NCI-H146 treated with DMSO at 0.1 percent for 48 hours (cell line): Measurements from ENCODE around the gene KCNK16.

Experiments used
- DNase-seq: peaks from one replicate; lab custom pipeline; 2025; ENCODE audit not compliant: unreplicated experiment; lab: John Stamatoyannopoulos, UW

KCNK16 gene

GRCh38 chr6:39322306-39322850 lies at the start of gene KCNK16:
Gene KCNK16, minus strand, starts transcription at chr6:39322702. Its CDS starts 162 bp downstream, at chr6:39322540.
- peak; percentile 86 for DNase-seq

GRCh38 chr6:39370390-39370789 lies 47.9 kb upstream of the KCNK16 start:
- no peak for DNase-seq

- no peak for DNase-seq
Measured at GRCh38 chr6:39369987-39370386, 47.5 kb upstream of the KCNK16 start.

GRCh38 chr6:39367700-39368099 lies 45.2 kb upstream of the KCNK16 start:
- no peak for DNase-seq

- DNase-seq = no peak
Measured at GRCh38 chr6:39366931-39367618, 44.6 kb upstream of the KCNK16 start.

- no peak for DNase-seq
Measured at GRCh38 chr6:39365281-39366074, 43.0 kb upstream of the KCNK16 start.

- DNase-seq = no peak
Measured at GRCh38 chr6:39363280-39363679, 40.8 kb upstream of the KCNK16 start.

- peak; percentile 42 for DNase-seq
Measured at GRCh38 chr6:39362487-39362865, 40.0 kb upstream of the KCNK16 start.

- peak; percentile 89 for DNase-seq
Measured at GRCh38 chr6:39361657-39362486, 39.4 kb upstream of the KCNK16 start.

GRCh38 chr6:39360378-39360777 lies 37.9 kb upstream of the KCNK16 start:
- DNase-seq = no peak

- DNase-seq = no peak
Measured at GRCh38 chr6:39357998-39358686, 35.6 kb upstream of the KCNK16 start.

GRCh38 chr6:39353698-39354315 lies 31.3 kb upstream of the KCNK16 start:
- DNase-seq = no peak

GRCh38 chr6:39350723-39351505 lies 28.4 kb upstream of the KCNK16 start:
- no peak for DNase-seq

- DNase-seq = no peak
Measured at GRCh38 chr6:39348740-39349139, 26.2 kb upstream of the KCNK16 start.

GRCh38 chr6:39347906-39348585 lies 25.5 kb upstream of the KCNK16 start:
- peak; percentile 69 for DNase-seq

- no peak for DNase-seq
Measured at GRCh38 chr6:39347206-39347605, 24.7 kb upstream of the KCNK16 start.

- no peak for DNase-seq
Measured at GRCh38 chr6:39344821-39345280, 22.3 kb upstream of the KCNK16 start.

- DNase-seq = no peak
Measured at GRCh38 chr6:39343396-39343870, 20.9 kb upstream of the KCNK16 start.
